Erythroblast (primary cell): ENCODE data around the gene RTF2.

Source experiments
- GATA1 ChIP-seq: IDR thresholded peaks from 2 replicates; pipeline ENCODE4 v1.6.1; 2011; ENCODE audit warnings: low read depth, mild to moderate bottlenecking, control low read depth, low read length, moderate library complexity
- POLR2A ChIP-seq: IDR thresholded peaks from 2 replicates; pipeline ENCODE4 v1.6.1; 2011; ENCODE audit warnings: mild to moderate bottlenecking, low read length

GRCh38 chr20:56430957-56431356, 37.5 kb upstream of the RTF2 start:
- TF ChIP-seq POLR2A (no peak), GATA1 (no peak)
